GM18868 (cell line): ENCODE measurements around the gene RBAK.
"Not testable (repeated sequence)": the region's sequence is repeated elsewhere in the genome, so short reads cannot be mapped to it uniquely, and the experiment has no call there.

Experiments
- ATAC-seq: cut with Tn5 transposase; IDR thresholded peaks from one replicate; pipeline ENCODE4 v1.9.1; 2021; ENCODE audit warnings: mild to moderate bottlenecking, moderate library complexity; ENCODE audit not compliant: unreplicated experiment

Gene RBAK

DNA sequence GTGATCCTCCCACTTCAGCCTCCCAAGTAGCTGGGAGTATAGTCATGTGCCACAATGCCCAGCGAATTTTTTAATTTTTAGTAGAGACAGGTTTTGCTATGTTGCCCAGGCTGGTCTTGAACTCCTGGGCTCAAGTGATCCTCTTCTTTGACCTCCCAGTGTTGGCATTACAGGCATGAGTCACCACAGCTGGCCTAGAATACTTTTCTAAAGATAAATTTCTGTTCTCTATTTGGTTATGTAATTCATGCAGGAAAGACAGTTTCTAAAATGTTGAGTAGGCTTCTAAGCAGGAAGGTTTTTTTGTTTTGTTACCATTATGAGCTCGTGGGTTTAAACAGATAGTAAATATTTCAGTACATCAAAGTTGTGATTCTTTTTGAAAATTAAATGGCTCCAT is 5.0 kb downstream of the RBAK start:
- no peak for ATAC-seq

- ATAC-seq, result not testable (repeated sequence)
Measured at GRCh38 chr7:5051731-5052130, 6.1 kb downstream of the RBAK start.

DNA sequence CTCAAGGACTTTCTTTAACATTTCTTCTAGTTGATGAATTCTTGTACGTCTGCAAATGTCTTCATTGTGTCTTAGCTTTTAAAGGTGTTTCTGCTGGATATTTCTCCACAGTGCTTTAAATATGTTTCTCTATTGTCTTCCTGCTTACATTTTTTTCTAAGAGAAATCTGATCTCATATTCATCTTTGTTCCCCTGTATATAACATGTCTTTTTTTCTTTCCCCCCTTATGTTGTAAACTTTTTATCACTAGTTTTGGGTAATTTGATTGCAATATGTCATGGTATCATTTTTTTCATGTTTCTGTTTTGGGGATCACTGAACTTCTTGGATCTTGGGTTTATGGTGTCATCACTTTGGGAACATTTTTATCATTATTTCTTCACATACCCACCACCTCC is 7.5 kb downstream of the RBAK start:
- ATAC-seq, result no peak

GRCh38 chr7:5063698-5064097 is 18.0 kb downstream of the RBAK start:
- ATAC-seq, result no peak

DNA sequence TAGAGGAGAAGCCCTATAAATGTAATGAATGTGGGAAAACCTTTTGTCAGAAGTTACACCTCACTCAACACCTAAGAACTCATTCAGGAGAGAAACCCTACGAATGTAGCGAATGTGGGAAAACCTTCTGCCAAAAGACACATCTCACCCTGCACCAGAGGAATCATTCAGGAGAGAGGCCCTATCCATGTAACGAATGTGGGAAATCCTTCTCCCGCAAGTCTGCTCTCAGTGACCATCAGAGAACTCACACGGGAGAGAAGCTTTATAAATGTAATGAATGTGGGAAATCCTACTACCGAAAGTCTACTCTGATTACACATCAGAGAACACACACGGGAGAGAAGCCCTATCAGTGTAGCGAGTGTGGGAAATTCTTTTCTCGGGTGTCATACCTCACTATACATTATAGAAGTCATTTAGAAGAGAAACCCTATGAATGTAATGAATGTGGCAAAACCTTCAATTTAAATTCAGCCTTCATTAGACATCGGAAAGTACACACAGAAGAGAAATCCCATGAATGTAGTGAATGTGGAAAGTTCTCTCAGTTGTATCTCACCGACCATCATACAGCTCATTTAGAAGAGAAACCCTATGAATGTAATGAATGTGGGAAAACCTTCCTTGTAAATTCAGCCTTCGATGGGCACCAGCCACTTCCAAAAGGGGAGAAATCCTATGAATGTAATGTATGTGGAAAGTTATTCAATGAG is 18.9 kb downstream of the RBAK start:
- no peak for ATAC-seq

DNA sequence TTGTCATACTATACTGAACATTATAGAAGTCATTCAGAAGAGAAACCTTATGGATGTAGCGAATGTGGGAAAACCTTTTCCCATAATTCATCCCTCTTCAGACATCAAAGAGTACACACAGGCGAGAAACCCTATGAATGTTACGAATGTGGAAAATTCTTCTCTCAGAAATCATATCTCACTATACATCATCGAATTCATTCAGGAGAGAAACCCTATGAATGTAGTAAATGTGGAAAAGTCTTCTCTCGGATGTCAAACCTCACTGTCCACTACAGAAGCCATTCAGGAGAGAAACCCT is 19.4 kb downstream of the RBAK start:
- no peak for ATAC-seq

DNA sequence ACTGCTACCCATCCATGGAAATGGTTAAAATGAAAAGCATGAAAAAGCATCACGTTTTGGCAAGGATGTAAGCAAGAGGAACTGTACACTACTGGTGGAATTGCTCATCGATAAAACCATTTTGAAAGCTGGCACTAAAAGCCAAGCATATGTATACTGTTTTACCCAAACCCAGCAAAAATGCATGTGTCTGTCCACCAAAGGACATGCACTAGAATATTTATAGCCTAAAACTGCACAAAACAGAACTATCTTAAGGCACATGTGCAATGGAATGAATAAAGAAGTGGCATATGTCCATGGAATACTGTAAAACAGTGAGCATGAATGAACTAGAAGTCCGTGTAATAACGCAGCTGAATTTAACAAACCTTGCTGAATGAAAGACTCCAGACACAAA is 22.9 kb downstream of the RBAK start:
- ATAC-seq, result no peak

DNA sequence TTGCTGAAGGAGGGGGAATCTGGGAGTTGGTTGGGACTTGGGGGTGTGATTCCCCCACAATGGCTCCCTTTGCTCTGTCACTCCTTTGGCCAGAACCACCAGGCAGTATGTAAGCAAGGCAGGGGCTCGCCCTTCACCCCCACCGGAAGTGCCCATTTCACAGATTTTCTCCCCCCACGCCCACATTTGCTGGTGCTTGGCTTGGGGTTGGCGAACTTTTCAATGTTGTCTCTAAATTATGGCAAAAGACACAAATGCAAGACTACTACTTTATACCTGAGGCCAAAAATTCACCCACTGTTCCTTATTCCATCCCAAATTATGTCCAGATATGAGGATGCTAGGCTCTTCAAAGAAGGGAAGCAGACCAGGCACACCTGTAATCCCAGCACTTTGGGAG is 24.5 kb downstream of the RBAK start:
- ATAC-seq, result no peak

DNA sequence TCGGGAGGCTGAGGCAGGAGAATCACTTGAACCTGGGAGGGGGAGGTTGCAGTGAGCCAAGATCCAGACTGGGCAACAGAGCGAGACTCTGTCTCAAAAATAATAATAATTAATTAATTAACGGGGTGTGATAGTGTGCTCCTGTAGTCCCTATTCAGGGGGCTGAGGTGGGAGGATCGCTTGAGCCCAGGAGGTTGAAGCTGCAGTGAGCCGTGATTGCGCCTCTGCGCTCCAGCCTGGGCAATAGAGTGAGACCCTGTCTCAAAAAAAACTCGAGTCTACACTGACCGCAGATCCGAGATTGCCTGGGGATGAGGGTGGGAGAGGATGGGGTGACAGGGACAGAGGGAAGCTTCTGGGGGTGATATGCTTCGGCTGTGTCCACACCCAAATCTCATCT is 29.5 kb downstream of the RBAK start:
- not testable (repeated sequence) for ATAC-seq

GRCh38 chr7:5077740-5078139 is 32.1 kb downstream of the RBAK start:
- ATAC-seq, result no peak

- no peak for ATAC-seq
Measured at GRCh38 chr7:5082806-5083205, 37.1 kb downstream of the RBAK start.

DNA sequence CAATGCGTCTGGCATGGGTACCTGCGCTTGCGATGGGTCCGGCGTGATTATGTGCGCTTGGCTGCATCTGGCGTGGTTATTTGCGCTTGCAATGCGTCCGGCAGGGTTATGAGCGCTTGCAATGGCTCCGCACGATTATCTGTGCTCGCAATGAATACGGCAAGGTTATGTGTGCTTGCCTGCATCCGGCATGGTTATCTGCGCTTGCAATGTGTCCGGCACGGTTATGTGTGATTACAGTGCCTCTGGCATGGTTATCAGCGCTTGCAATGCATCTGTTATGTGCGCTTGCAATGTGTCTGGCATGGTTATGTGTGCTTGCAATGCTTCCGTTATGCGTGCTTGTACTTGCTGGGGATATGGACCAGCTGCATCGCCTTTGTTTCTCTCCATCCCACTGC is 37.7 kb downstream of the RBAK start:
- ATAC-seq, result no peak

DNA sequence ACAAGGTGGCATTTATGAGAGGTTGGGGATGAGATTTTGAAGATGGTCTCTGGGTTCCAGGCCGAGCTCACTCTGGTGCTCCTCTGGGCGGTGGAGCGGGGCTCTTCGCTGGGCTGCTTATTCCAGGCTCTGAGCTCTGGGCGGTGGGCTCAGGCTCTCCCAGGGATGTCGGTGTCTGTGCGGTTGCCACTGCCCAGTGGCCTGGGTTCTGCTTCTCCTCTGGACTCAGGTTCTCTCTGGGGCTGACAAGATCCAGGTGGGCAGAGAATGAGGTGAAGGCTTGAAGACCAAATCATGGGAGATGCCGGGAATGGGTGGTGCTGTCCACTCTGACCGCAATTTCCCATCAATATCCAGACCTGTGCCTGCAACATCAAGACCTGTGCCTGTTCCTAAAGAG is 40.6 kb downstream of the RBAK start:
- no peak for ATAC-seq

- ATAC-seq, result not testable (repeated sequence)
Measured at GRCh38 chr7:5088228-5088833, 42.7 kb downstream of the RBAK start.

- ATAC-seq, result no peak
Measured at GRCh38 chr7:5088906-5089305, 43.2 kb downstream of the RBAK start.

GRCh38 chr7:5093948-5094347 is 48.3 kb downstream of the RBAK start:
- no peak for ATAC-seq

GRCh38 chr7:5094641-5095040 is 49.0 kb downstream of the RBAK start:
- no peak for ATAC-seq

GRCh38 chr7:5116359-5116758 is 70.7 kb downstream of the RBAK start:
- no peak for ATAC-seq

- ATAC-seq, result no peak
Measured at GRCh38 chr7:5117095-5117970, 71.7 kb downstream of the RBAK start.
